ENCODE measurements around the gene DEFB123. TPM values are rescaled to one million over a fixed set of nuclear protein-coding genes. Genes with fewer than 3 reads are reported as not detected.

DEFB123 gene
- total RNA-seq, 1 experiment from 2014 or later, result not detected

DNA sequence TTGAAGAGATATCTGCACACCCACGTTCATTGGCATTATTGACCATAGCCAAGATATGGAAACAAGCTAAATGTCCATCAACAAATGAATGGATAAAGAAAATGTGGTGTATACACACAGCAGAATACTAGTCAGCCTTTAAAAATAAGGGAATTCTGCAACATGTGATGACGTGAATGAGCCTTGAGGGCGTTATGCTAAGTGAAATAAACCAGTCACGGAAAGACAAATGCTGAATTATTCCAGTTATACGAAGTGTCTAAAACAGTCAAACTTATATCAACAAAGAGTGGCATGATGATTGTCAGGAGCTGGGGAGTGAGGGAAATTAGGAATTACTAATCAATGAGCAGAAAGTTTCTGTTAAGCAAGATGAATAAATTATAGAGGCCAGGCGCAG, 26.1 kb upstream of the DEFB123 start:
- Histone ChIP-seq H3K9me2 (ENCODE audit: insufficient read depth) (no peaks in the 10 kb centered on the region), H3K4me3 (no peak overlapping the region), H4K20me1 (ENCODE audit: insufficient read depth) (no peaks in the 10 kb centered on the region), H3K4me2 (no peak overlapping the region), H2AFZ (no peak overlapping the region), H3K27me3 (ENCODE audit: insufficient read depth, low read depth) (peaks cover 36% of the 10 kb centered on the region), H3K9me3 (ENCODE audit: insufficient read depth, low read depth) (no peaks in the 10 kb centered on the region), H3F3A (ENCODE audit: insufficient read depth, low read depth) (no peaks in the 10 kb centered on the region), H3K36me3 (ENCODE audit: low read depth) (no peaks in the 10 kb centered on the region), H3K4me1 (replicated peaks; ENCODE audit: insufficient read depth) (no peaks in the 10 kb centered on the region), H3K27ac (no peak overlapping the region), H3K79me2 (ENCODE audit: low read depth) (no peaks in the 10 kb centered on the region)
- no TSS peak for BruUV-seq (replicated peaks)
- no peak for DNase-seq
- intact Hi-C loops (cut with micrococcal nuclease; ENCODE audit: unreplicated experiment), result no loop called here
- POLR2A ChIA-PET (ENCODE audit: unreplicated experiment), result no interaction called here
- CTCF ChIA-PET, result interaction anchor here (1.1 kb wide), 1 partner anchor 89 kb away, joined by 3 read pairs; no protein-coding TSS in a partner anchor
- TF ChIP-seq, protein P1, sequence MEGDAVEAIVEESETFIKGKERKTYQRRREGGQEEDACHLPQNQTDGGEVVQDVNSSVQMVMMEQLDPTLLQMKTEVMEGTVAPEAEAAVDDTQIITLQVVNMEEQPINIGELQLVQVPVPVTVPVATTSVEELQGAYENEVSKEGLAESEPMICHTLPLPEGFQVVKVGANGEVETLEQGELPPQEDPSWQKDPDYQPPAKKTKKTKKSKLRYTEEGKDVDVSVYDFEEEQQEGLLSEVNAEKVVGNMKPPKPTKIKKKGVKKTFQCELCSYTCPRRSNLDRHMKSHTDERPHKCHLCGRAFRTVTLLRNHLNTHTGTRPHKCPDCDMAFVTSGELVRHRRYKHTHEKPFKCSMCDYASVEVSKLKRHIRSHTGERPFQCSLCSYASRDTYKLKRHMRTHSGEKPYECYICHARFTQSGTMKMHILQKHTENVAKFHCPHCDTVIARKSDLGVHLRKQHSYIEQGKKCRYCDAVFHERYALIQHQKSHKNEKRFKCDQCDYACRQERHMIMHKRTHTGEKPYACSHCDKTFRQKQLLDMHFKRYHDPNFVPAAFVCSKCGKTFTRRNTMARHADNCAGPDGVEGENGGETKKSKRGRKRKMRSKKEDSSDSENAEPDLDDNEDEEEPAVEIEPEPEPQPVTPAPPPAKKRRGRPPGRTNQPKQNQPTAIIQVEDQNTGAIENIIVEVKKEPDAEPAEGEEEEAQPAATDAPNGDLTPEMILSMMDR (conservative IDR thresholded peaks at IDR 0.05), result no peak
- no peak for TF ChIP-seq EZH2 (IDR thresholded peaks at IDR 0.05; ENCODE audit: low read depth)

DNA sequence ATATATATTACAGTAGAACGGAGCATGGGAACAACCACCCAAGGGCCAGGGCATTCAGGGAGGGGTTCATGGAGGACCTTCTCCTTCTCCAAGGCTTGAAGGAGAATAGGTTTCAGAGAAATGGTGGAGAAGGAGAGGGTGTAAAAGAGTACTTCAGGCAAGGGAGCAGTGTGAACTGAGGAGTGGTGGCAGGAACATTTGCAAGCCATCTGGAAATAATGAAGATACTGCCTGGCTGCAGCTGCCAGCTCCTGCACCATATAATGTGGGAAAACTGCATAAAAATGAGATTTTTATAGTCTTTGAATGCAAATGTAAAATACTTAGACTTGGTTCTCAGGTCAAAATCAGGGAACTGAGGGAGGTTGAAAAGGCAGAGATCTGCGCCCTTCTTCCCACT, 24.8 kb upstream of the DEFB123 start:
- ChIA-PET POLR2A (ENCODE audit: unreplicated experiment) (interaction anchor here (0.6 kb wide), 1 partner anchor 77 kb away, joined by 3 read pairs; no protein-coding TSS in a partner anchor), CTCF (no interaction called here)
- BruUV-seq (replicated peaks), result no TSS peak
- no peaks in the 10 kb centered on the region for H4K20me1 ChIP-seq (ENCODE audit: insufficient read depth)
- no peaks in the 10 kb centered on the region for H3K9me2 ChIP-seq (ENCODE audit: insufficient read depth)
- DNase-seq, result no peak
- H3K4me1 ChIP-seq (replicated peaks; ENCODE audit: insufficient read depth), result no peaks in the 10 kb centered on the region
- H3K79me2 ChIP-seq (ENCODE audit: low read depth), result no peaks in the 10 kb centered on the region
- H3K27me3 ChIP-seq (ENCODE audit: insufficient read depth, low read depth), result peaks cover 36% of the 10 kb centered on the region; the same call in 1 of the 2 replicates
- no peaks in the 10 kb centered on the region for H3K36me3 ChIP-seq (ENCODE audit: low read depth)
- H3F3A ChIP-seq (ENCODE audit: insufficient read depth, low read depth), result no peaks in the 10 kb centered on the region
- no peak for TF ChIP-seq EZH2 (IDR thresholded peaks at IDR 0.05; ENCODE audit: low read depth)
- TF ChIP-seq, protein P1 (conservative IDR thresholded peaks at IDR 0.05), result no peak
- H3K9me3 ChIP-seq (ENCODE audit: insufficient read depth, low read depth), result no peaks in the 10 kb centered on the region
- no peak overlapping the region for H3K27ac ChIP-seq
- H3K4me3 ChIP-seq, result no peak overlapping the region
- H3K4me2 ChIP-seq, result no peak overlapping the region
- intact Hi-C loops (cut with micrococcal nuclease; ENCODE audit: unreplicated experiment), result no loop called here
- no peak overlapping the region for H2AFZ ChIP-seq

DNA sequence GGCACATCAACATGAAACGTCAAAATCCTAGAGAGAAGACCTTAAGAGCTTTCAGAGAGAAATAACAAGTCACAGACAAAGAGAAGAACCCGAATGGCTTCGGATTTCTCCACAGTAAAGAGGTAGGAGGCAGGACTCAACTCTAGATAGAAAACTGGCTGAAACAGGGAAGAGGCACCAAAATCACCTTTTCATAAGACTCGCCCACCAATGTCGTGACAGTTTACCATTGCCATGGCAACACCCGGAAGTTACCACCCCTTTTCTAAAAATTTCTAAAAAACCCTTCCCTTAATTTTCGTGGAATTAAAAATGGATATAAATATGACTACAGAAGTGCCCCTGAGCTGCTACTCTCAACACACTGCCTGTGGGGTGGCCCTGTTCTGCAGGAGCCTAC, 22.1 kb upstream of the DEFB123 start:
- H3K27me3 ChIP-seq (ENCODE audit: insufficient read depth, low read depth), result peaks cover 15% of the 10 kb centered on the region; the same call in 1 of the 2 replicates
- TF ChIP-seq, protein P1 (conservative IDR thresholded peaks at IDR 0.05), result no peak
- no peak for TF ChIP-seq EZH2 (IDR thresholded peaks at IDR 0.05; ENCODE audit: low read depth)
- H3K9me3 ChIP-seq (ENCODE audit: insufficient read depth, low read depth), result no peaks in the 10 kb centered on the region
- ChIA-PET CTCF (no interaction called here), POLR2A (ENCODE audit: unreplicated experiment) (no interaction called here)
- H2AFZ ChIP-seq, result no peak overlapping the region
- BruUV-seq (replicated peaks), result no TSS peak
- no peak overlapping the region for H3K27ac ChIP-seq
- H3K36me3 ChIP-seq (ENCODE audit: low read depth), result no peaks in the 10 kb centered on the region
- H3K79me2 ChIP-seq (ENCODE audit: low read depth), result no peaks in the 10 kb centered on the region
- no peak overlapping the region for H3K4me2 ChIP-seq
- H4K20me1 ChIP-seq (ENCODE audit: insufficient read depth), result no peaks in the 10 kb centered on the region
- H3K4me1 ChIP-seq (replicated peaks; ENCODE audit: insufficient read depth), result no peaks in the 10 kb centered on the region
- H3K9me2 ChIP-seq (ENCODE audit: insufficient read depth), result no peaks in the 10 kb centered on the region
- DNase-seq, result no peak
- H3K4me3 ChIP-seq, result no peak overlapping the region
- intact Hi-C loops (cut with micrococcal nuclease; ENCODE audit: unreplicated experiment), result no loop called here
- H3F3A ChIP-seq (ENCODE audit: insufficient read depth, low read depth), result no peaks in the 10 kb centered on the region
